NCI-H2196 treated with DMSO at 0.1 percent for 48 hours (cell line): Measurements from ENCODE around the gene MTA1.

ENCODE experiments used
- DNase-seq: peaks from one replicate; lab custom pipeline; 2025; ENCODE audit not compliant: unreplicated experiment; lab: John Stamatoyannopoulos, UW

The MTA1 gene

GRCh38 chr14:105458571-105458970 lies 38.9 kb downstream of the MTA1 start:
- no peak for DNase-seq

- no peak for DNase-seq
These were observed 40.5 kb downstream of the MTA1 start for GRCh38 chr14:105460116-105460515.

- DNase-seq, result no peak
These were observed 41.0 kb downstream of the MTA1 start for GRCh38 chr14:105460616-105461015.

- DNase-seq, result no peak
These were observed 42.3 kb downstream of the MTA1 start for GRCh38 chr14:105461903-105462302.

GRCh38 chr14:105464501-105464900 lies 44.9 kb downstream of the MTA1 start:
- DNase-seq, result no peak

GRCh38 chr14:105465209-105466031 lies 45.8 kb downstream of the MTA1 start:
- DNase-seq, result no peak

GRCh38 chr14:105466531-105467248 lies 47.1 kb downstream of the MTA1 start:
- no peak for DNase-seq

GRCh38 chr14:105467249-105467941 lies 47.8 kb downstream of the MTA1 start:
- no peak for DNase-seq

- DNase-seq, result no peak
These were observed 48.4 kb downstream of the MTA1 start for GRCh38 chr14:105467942-105468471.

- no peak for DNase-seq
These were observed 49.1 kb downstream of the MTA1 start for GRCh38 chr14:105468621-105469241.

- DNase-seq, result no peak
These were observed 50.1 kb downstream of the MTA1 start for GRCh38 chr14:105469456-105470349.

- DNase-seq, result no peak
These were observed 51.0 kb downstream of the MTA1 start for GRCh38 chr14:105470350-105471296.

- DNase-seq, result no peak
These were observed 51.7 kb downstream of the MTA1 start for GRCh38 chr14:105471297-105471821.

- no peak for DNase-seq
These were observed 52.3 kb downstream of the MTA1 start for GRCh38 chr14:105471823-105472485.

- DNase-seq, result no peak
These were observed 52.9 kb downstream of the MTA1 start for GRCh38 chr14:105472486-105472991.

- DNase-seq, result no peak
These were observed 53.5 kb downstream of the MTA1 start for GRCh38 chr14:105473033-105473676.

- peak; percentile 39 for DNase-seq
These were observed 54.3 kb downstream of the MTA1 start for GRCh38 chr14:105473677-105474482.
